Brain microvascular endothelial cell (primary cell): ENCODE data around the gene WNT9A.

Source experiments
- DNase-seq: peaks from one replicate; pipeline ENCODE4 v3.0.0-alpha.2; 2020
- H3K27ac ChIP-seq: fragments of 250-450 bp; sonication (Bioruptor Pico); 2 replicates; pipeline ENCODE4 v1.5.1; 2020; ENCODE audit warnings: mild to moderate bottlenecking, moderate library complexity
- H3K27me3 ChIP-seq: fragments of 250-450 bp; sonication (Bioruptor Pico); replicated peaks from 2 replicates; pipeline ENCODE4 v1.5.1; 2020; ENCODE audit warnings: mild to moderate bottlenecking
- H3K36me3 ChIP-seq: fragments of 250-450 bp; sonication (Bioruptor Pico); replicated peaks from 2 replicates; pipeline ENCODE4 v1.5.1; 2020; ENCODE audit warnings: mild to moderate bottlenecking
- H3K4me3 ChIP-seq: 2 replicates; pipeline ENCODE4 v1.5.1; 2011; ENCODE audit warnings: low read depth, mild to moderate bottlenecking, control low read depth, low read length, moderate library complexity
- CTCF ChIP-seq: IDR thresholded peaks from 2 replicates; pipeline ENCODE4 v1.5.1; 2011; ENCODE audit warnings: low read depth, mild to moderate bottlenecking, moderate library complexity, low read length, control low read depth, inconsistent platforms; ENCODE audit errors: missing control alignments
- in situ Hi-C: cut with HindIII; loops from 2 replicates; pipeline ENCODE4 v1.10.0; 2017; ENCODE audit warnings: low sequenced_read_pairs, low pct_ligation_motif_present

Gene WNT9A

GRCh38 chr1:227870366-227870765 is 77.4 kb downstream of the WNT9A start:
- DNase-seq, result no peak
- Histone ChIP-seq H3K27ac (no peak overlapping the region), H3K36me3 (no peaks in the 10 kb centered on the region), H3K4me3 (no peak overlapping the region), H3K27me3 (no peaks in the 10 kb centered on the region)
- in situ Hi-C loops, result no loop called here
- TF ChIP-seq CTCF, result no peak

GRCh38 chr1:227869851-227870305 is 77.9 kb downstream of the WNT9A start:
- in situ Hi-C loops, result no loop called here
- DNase-seq, result no peak
- H3K27ac ChIP-seq, result no peak overlapping the region
- no peak overlapping the region for H3K4me3 ChIP-seq
- no peaks in the 10 kb centered on the region for H3K27me3 ChIP-seq
- no peaks in the 10 kb centered on the region for H3K36me3 ChIP-seq
- no peak for TF ChIP-seq CTCF

GRCh38 chr1:227869279-227869842 is 78.4 kb downstream of the WNT9A start:
- in situ Hi-C loops, result no loop called here
- no peak overlapping the region for H3K4me3 ChIP-seq
- no peaks in the 10 kb centered on the region for H3K27me3 ChIP-seq
- DNase-seq, result no peak
- TF ChIP-seq CTCF, result no peak
- H3K27ac ChIP-seq, result no peak overlapping the region
- no peaks in the 10 kb centered on the region for H3K36me3 ChIP-seq
